Measurements from ENCODE around the gene COBL.

COBL gene

GRCh38 chr7:50982626-50983025 lies 334.0 kb downstream of the COBL start:
- DNase-seq, result no peak

- DNase-seq, result no peak
These were observed 334.9 kb downstream of the COBL start for GRCh38 chr7:50981743-50982142.

- no peak for DNase-seq
These were observed 336.2 kb downstream of the COBL start for GRCh38 chr7:50980411-50980810.

- no peak for DNase-seq
These were observed 337.9 kb downstream of the COBL start for GRCh38 chr7:50978633-50979215.

GRCh38 chr7:50977421-50977820 lies 339.2 kb downstream of the COBL start:
- DNase-seq, result no peak

- no peak for DNase-seq
These were observed 340.5 kb downstream of the COBL start for GRCh38 chr7:50976064-50976463.

GRCh38 chr7:50974240-50974639 lies 342.4 kb downstream of the COBL start:
- no peak for DNase-seq

GRCh38 chr7:50973814-50974213 lies 342.8 kb downstream of the COBL start:
- DNase-seq, result no peak

- no peak for DNase-seq
These were observed 346.5 kb downstream of the COBL start for GRCh38 chr7:50970092-50970491.

All from CD4-positive, alpha-beta T cell treated with Interleukin-4 for 1 hour (primary cell).